GM03348 (cell line): ENCODE measurements around the gene COMMD7.
"Not testable (repeated sequence)": the region's sequence is repeated elsewhere in the genome, so short reads cannot be mapped to it uniquely, and the experiment has no call there.

ENCODE experiments used
- DNase-seq: peaks from one replicate; pipeline ENCODE4 v3.0.0; 2012; ENCODE audit warnings: low spot score

Gene COMMD7

DNA sequence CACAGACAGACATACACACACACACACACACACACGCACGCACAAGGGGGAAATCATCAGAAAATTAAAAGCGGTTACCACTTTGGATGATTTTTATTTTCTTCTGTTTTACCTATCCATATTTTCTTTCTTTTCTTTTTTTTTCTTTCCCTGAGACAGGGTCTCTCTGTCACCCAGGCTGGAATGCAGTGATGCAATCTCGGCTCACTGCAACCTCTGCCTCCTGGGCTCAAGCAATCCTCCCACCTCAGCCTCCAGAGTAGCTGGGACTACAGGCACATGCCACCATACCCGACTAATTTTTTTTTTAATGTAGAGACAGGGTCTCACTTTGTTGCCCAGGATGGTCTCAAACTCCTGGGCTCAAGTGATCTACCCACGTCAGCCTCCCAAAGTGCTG is 14.8 kb downstream of the COMMD7 start:
- not testable (repeated sequence) for DNase-seq

DNA sequence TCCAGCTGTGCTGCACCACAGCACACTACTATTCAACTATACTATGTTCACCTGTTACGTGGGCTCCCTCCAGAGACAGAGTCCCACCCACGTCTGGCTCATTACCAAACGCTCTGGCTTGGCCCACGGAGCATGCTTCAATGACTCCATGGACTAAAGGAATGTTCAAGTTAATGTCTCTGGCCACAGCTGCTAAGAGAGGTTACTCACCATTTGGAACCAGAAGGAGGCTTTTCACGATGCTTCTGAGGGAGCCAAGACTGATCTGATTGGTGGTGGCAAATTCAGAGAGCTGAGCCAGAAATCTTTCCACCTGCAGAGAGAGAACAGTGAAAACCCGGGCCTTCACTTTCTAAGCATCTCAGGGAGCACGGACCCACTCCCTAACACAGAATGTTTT is 15.6 kb downstream of the COMMD7 start:
- peak; percentile 90 for DNase-seq

DNA sequence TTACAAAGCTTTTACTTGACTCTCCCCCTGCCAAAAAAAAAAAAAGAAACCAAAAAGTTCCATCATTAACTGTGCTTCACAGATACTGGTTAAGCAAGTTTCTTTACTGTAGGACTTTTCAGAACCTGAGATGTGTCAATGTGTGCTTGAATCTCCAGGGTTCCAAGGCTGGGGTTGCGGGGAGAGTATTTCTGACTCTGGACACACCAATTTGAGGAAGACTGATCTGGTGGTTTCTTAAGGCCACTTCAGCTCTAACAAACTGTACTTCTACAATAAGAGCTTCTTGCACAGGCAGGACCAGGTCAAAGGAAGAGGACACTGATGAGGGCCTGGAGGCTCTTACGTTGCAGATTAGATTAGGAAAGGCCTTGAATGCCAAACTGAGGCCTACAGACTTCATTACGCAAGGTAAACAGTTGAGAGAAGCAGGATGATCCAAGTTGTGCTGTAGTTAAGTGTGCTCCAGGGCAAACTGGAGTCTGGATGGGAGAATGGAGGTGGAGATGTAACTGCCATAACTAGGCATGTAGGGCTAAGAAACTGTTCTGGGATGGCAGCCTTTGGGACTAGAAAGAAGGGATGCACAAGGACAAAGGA is 24.4 kb downstream of the COMMD7 start:
- DNase-seq: no peak

- DNase-seq: no peak
These were observed 31.9 kb downstream of the COMMD7 start for GRCh38 chr20:32711346-32711745.

GRCh38 chr20:32709632-32710121 is 33.6 kb downstream of the COMMD7 start:
- no peak for DNase-seq

GRCh38 chr20:32709029-32709631 is 34.1 kb downstream of the COMMD7 start:
- DNase-seq: not testable (repeated sequence)

GRCh38 chr20:32707691-32708581 is 35.3 kb downstream of the COMMD7 start:
- peak; percentile 60 for DNase-seq

- no peak for DNase-seq
These were observed 36.8 kb downstream of the COMMD7 start for GRCh38 chr20:32706486-32706885.

DNA sequence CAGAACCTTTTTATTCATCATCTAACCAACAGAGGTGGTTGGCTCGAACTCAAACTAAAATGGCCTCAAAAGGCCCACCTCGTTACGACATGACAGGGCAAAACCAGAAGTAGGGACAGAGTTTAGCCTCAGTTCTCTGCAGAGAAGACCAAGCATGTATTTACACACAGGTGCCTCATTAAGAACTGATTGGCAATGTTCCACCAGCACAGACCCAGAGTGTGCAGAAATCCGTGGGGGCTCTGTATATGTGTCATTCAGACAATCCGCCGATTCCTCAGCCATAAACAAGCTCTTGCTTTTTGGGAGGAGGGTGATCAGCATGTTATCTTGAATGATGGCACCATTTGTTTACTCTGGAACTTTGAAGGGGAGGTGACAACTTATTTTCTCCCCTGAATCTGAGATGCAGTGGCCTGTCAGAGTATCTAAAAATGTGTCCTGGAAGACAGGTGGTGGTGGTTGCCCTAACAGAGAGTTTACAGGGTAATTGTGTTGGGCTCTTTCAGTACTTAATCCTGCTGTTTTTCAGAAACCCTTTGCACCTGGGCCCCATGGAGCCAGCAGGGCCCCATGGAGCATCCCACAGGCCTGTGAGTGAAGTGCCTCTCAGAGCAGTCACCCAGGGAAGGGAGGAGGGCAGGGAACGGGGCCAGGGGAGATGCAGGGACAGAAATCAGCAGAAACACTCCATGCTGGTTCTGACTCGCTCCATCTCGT is 40.4 kb downstream of the COMMD7 start:
- no peak for DNase-seq

GRCh38 chr20:32697608-32698007 is 45.7 kb downstream of the COMMD7 start:
- DNase-seq: no peak

- DNase-seq: no peak
These were observed 48.2 kb downstream of the COMMD7 start for GRCh38 chr20:32695089-32695488.

- DNase-seq: not testable (repeated sequence)
These were observed 54.3 kb downstream of the COMMD7 start for GRCh38 chr20:32688966-32689365.

DNA sequence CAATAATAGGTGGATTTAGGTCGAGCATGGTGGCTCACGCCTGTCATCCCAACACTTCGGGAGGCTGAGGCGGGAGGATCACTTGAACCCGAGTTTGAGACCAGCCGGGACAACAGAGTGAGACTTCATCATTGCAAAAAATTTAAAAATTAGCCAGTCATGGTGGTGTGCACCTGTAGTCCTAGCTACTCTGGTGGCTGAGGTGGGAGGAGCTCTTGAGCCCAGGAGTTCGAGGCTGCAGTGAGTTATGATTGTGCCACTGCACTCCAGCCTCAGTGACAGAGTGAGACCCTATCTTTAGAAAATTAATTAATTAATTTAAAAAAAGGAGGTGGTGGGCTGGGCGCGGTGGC is 56.1 kb downstream of the COMMD7 start:
- no peak for DNase-seq

- no peak for DNase-seq
These were observed 56.6 kb downstream of the COMMD7 start for GRCh38 chr20:32686530-32687179.

DNA sequence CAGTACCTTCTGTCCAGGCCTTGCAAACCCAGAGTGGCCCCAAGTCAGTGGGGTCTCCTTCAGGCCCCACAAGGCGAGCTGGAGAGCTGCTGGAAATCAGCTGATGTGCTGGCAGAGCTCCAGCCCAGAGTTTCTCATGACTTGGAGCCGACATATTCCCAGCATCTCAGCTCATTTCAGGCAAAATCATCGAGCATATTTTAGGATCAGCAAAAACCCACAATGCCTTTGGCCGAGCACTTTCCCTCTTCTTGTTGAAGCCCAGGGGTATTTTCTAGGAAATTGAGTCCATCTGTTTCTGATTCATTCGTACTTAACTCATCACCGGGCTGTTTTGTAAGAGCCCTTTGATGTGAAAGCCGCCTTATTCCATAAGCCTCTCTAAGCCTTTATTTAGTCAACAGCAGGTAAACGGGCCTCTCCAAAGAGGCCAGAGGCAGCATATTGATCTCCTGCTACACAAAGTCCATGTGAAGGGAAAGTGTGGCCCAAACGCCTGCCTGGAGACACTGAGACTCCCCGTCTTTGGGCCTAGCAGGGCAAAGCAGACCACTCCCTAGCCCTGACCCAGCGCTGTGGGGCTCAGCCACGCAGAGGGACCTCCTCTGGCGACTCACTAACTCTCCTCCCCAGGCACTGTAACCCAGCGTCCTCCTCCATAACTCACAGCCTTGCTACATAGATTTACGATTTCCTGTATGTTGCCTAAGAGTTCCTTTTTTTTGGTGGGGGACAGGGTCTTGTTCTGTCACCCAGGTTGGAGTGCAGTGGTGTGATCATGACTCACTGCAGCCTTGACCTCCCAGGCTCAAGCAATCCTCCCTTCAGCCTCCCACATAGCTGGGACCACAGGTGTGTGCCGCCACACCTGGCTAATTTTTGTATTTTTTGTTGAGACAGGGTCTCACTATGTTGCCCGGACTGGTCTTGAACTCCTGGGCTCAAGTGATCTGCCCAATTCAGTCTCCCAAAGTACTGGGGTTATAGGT is 57.4 kb downstream of the COMMD7 start:
- peak; percentile 87 for DNase-seq

DNA sequence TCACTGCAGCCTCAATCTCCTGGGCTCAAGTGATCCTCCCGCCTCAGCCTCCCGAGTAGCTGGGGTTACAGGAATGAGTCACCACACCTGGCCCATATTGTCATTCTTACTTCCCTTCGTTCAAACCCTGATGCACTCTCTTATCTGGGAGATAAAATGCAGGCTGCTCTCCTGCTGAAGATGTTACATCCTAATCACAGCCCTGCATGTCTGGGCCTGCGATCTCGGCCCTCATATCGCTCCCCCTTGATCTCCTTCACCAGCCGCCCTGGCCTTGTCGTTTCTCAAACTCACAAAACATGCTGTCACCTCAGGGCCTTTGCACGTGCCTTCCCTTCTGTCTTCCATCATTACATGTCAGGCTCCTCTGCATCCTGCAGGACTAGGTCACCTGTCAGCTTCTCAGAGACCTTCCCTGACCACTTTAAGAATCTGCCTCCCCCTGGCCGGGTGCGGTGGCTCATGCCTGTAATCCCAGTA is 60.7 kb downstream of the COMMD7 start:
- DNase-seq: no peak

DNA sequence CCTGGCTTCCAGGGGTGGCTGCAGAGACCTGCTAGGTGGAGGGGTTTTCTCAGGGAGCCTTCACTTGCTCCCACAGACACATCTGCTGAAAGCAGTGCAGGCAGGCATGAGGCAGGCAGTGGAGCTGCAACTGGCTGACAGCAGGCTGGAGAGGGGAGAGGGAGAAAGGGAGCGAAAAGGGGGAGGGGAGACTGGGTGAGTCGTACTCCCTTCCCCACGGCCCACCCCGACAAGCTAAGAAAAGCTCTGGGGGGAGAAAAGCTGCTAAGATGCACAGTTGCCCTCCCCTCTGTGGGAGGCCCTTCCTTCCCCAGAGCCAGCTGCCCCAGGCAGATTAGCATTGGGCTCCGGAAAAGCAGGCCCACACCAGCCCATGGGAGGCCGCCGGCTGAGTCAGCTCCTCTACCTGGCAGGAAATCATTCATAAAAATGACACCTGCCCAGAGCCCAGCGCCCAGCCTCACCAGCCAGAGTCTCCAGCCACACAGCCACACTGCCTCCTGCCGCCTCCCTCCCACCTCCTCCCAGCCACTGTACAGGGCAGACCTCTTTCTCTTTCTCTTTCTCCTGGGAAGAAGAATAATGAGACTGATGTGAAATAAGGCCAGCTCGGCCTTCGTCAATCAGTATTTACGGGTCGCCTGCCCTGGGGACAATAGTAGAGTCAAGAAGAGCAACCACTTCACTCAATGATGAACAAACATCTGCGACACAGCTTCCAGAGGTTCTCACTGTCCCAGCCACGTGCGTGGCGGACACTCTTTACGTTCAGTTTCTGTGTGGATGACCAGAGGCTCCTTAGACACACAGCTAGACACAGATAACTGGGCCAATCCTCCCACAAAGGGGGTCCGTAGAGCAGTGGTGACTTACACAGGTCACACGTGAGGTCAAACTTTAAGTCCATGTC is 61.8 kb downstream of the COMMD7 start:
- DNase-seq: no peak

- no peak for DNase-seq
These were observed 62.6 kb downstream of the COMMD7 start for GRCh38 chr20:32680544-32681174.

GRCh38 chr20:32678948-32679347 is 64.3 kb downstream of the COMMD7 start:
- peak; percentile 67 for DNase-seq
